HuH-7 (cell line): Measurements from ENCODE around the gene CRABP1.

Experiments used
- DNase-seq: peaks from one replicate; pipeline ENCODE4 v3.0.0; 2011; ENCODE audit warnings: low spot score

The CRABP1 gene

GRCh38 chr15:78317145-78317836 is 22.9 kb upstream of the CRABP1 start:
- DNase-seq, result peak; percentile 60

- no peak for DNase-seq
Observed at GRCh38 chr15:78319588-78319987, 20.6 kb upstream of the CRABP1 start.

- DNase-seq, result no peak
Observed at GRCh38 chr15:78320183-78320582, 20.0 kb upstream of the CRABP1 start.

- no peak for DNase-seq
Observed at GRCh38 chr15:78321041-78321570, 19.0 kb upstream of the CRABP1 start.

GRCh38 chr15:78321786-78322185 is 18.4 kb upstream of the CRABP1 start:
- DNase-seq, result no peak

GRCh38 chr15:78322243-78322642 is 17.9 kb upstream of the CRABP1 start:
- DNase-seq, result no peak

- DNase-seq, result no peak
Observed at GRCh38 chr15:78322724-78323521, 17.2 kb upstream of the CRABP1 start.

GRCh38 chr15:78323693-78324092 is 16.5 kb upstream of the CRABP1 start:
- no peak for DNase-seq

- no peak for DNase-seq
Observed at GRCh38 chr15:78324144-78324543, 16.0 kb upstream of the CRABP1 start.

- peak; percentile 63 for DNase-seq
Observed at GRCh38 chr15:78325092-78325843, 14.9 kb upstream of the CRABP1 start.

GRCh38 chr15:78327466-78327865 is 12.7 kb upstream of the CRABP1 start:
- DNase-seq, result no peak

GRCh38 chr15:78329625-78330024 is 10.5 kb upstream of the CRABP1 start:
- no peak for DNase-seq

- no peak for DNase-seq
Observed at GRCh38 chr15:78334845-78335244, 5.3 kb upstream of the CRABP1 start.

- no peak for DNase-seq
Observed at GRCh38 chr15:78335985-78336384, 4.2 kb upstream of the CRABP1 start.

GRCh38 chr15:78338781-78339180 is 1.4 kb upstream of the CRABP1 start:
- no peak for DNase-seq

- DNase-seq, result no peak
Observed at GRCh38 chr15:78339559-78339958, 594 bp upstream of the CRABP1 start.

GRCh38 chr15:78341057-78341987 is 1.2 kb downstream of the CRABP1 start:
- DNase-seq, result no peak

GRCh38 chr15:78342021-78342420 is 1.9 kb downstream of the CRABP1 start:
- no peak for DNase-seq

- no peak for DNase-seq
Observed at GRCh38 chr15:78343276-78344060, 3.3 kb downstream of the CRABP1 start.

- DNase-seq, result no peak
Observed at GRCh38 chr15:78345396-78346125, 5.4 kb downstream of the CRABP1 start.
